Tibial nerve (tissue), 4 donors: ENCODE data around the gene SLC2A4.

Experiments used
- EP300 ChIP-seq, 2 donors: sonication (generic); formaldehyde crosslinking; IDR thresholded peaks; one replicate each; pipeline ENCODE4 v1.6.1; 2017; ENCODE audit warnings: antibody characterized with exemption in 2 of 2, mild to moderate bottlenecking in 1 of 2
- TF ChIP-seq, protein P1 (sequence below), 5 experiments: fragments of 200-600 bp in 3 of 5; fragments of 450-650 bp in 2 of 5; sonication (generic) in 3 of 5; IDR thresholded peaks; one replicate each; pipeline ENCODE4 v1.5.1; 2016 to 2019; ENCODE audit warnings: antibody characterized with exemption in 5 of 5, mild to moderate bottlenecking in 3 of 5, moderate library complexity in 2 of 5

DNA sequence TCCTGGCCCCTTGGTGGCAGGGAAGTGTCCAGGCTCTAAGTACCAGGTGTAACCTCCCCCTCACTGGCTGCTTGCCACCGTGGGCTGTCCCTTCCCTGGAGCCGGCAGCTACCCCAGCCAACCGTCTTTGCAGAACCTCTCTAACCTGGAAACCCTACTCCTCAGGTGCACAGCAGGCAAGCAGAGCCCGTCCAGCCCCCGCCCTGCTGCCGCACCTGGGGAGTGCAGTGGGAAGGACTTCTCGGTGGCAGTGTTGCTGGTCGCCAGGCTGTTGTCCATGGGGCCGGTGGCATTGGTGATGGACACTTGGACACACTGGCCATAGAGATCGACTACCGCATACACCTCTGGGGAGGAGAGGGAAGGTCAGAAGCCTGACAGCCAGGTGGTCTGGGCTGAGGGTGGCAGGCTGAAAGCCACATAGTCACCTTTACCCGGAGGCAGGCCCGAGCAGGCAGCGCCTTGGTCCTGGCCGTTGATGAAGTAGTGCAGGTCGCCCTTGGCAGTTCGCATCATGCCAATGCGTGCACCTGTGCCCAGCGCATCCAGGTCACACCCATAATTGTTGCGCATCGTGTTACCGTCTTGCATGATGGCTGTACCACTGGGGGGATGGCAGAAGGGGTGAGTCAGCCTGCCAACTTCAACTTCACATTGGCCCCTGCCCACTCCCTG, 41.1 kb downstream of the SLC2A4 start:
- TF ChIP-seq, protein P1, sequence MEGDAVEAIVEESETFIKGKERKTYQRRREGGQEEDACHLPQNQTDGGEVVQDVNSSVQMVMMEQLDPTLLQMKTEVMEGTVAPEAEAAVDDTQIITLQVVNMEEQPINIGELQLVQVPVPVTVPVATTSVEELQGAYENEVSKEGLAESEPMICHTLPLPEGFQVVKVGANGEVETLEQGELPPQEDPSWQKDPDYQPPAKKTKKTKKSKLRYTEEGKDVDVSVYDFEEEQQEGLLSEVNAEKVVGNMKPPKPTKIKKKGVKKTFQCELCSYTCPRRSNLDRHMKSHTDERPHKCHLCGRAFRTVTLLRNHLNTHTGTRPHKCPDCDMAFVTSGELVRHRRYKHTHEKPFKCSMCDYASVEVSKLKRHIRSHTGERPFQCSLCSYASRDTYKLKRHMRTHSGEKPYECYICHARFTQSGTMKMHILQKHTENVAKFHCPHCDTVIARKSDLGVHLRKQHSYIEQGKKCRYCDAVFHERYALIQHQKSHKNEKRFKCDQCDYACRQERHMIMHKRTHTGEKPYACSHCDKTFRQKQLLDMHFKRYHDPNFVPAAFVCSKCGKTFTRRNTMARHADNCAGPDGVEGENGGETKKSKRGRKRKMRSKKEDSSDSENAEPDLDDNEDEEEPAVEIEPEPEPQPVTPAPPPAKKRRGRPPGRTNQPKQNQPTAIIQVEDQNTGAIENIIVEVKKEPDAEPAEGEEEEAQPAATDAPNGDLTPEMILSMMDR (IDR thresholded peaks at IDR 0.05) = no peak
- TF ChIP-seq EP300 (IDR thresholded peaks at IDR 0.05) = no peak
